ENCODE measurements around the gene SPTBN1.
"Not testable (repeated sequence)": the region's sequence is repeated elsewhere in the genome, so short reads cannot be mapped to it uniquely, and the experiment has no call there.

DNA sequence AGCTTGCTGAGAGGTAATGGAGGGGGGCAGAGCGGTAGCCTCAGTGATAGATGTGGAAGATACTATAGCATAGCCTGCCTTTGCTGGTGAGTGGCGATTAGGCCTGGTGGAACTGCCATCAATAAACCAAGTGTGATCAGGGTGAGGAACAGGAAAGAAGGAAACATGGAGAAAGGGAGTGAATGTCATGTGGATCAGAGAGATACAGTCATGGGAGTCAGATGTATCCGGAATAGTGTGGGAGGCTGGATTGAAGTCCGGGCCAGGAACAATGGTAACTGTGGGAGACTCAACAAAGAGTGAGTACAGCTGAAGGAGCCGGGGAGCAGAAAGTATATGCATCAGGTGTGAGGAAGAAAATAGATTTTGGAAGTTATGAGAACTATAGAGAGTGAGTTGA lies 52.9 kb downstream of the SPTBN1 start:
- TF ChIP-seq, protein P1, sequence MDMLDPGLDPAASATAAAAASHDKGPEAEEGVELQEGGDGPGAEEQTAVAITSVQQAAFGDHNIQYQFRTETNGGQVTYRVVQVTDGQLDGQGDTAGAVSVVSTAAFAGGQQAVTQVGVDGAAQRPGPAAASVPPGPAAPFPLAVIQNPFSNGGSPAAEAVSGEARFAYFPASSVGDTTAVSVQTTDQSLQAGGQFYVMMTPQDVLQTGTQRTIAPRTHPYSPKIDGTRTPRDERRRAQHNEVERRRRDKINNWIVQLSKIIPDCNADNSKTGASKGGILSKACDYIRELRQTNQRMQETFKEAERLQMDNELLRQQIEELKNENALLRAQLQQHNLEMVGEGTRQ (CRISPR knock-in tag; IDR thresholded peaks at IDR 0.05), result not testable (repeated sequence)
- TF ChIP-seq NR3C1 (CRISPR knock-in tag; conservative IDR thresholded peaks at IDR 0.05; ENCODE audit: low read depth); TEAD4 (CRISPR knock-in tag; IDR thresholded peaks at IDR 0.05); E2F5 (CRISPR knock-in tag; IDR thresholded peaks at IDR 0.05); FOXJ3 (CRISPR knock-in tag; IDR thresholded peaks at IDR 0.05; ENCODE audit: borderline replicate concordance); KAT7 (CRISPR knock-in tag; IDR thresholded peaks at IDR 0.05; ENCODE audit: borderline replicate concordance); ATF3 (CRISPR knock-in tag; conservative IDR thresholded peaks at IDR 0.05); ELF4 (CRISPR knock-in tag; IDR thresholded peaks at IDR 0.05; ENCODE audit: low read depth): not testable (repeated sequence)
- TF ChIP-seq, protein P2, sequence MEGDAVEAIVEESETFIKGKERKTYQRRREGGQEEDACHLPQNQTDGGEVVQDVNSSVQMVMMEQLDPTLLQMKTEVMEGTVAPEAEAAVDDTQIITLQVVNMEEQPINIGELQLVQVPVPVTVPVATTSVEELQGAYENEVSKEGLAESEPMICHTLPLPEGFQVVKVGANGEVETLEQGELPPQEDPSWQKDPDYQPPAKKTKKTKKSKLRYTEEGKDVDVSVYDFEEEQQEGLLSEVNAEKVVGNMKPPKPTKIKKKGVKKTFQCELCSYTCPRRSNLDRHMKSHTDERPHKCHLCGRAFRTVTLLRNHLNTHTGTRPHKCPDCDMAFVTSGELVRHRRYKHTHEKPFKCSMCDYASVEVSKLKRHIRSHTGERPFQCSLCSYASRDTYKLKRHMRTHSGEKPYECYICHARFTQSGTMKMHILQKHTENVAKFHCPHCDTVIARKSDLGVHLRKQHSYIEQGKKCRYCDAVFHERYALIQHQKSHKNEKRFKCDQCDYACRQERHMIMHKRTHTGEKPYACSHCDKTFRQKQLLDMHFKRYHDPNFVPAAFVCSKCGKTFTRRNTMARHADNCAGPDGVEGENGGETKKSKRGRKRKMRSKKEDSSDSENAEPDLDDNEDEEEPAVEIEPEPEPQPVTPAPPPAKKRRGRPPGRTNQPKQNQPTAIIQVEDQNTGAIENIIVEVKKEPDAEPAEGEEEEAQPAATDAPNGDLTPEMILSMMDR (IDR thresholded peaks at IDR 0.05), result not testable (repeated sequence)
- TF ChIP-seq, protein P3, sequence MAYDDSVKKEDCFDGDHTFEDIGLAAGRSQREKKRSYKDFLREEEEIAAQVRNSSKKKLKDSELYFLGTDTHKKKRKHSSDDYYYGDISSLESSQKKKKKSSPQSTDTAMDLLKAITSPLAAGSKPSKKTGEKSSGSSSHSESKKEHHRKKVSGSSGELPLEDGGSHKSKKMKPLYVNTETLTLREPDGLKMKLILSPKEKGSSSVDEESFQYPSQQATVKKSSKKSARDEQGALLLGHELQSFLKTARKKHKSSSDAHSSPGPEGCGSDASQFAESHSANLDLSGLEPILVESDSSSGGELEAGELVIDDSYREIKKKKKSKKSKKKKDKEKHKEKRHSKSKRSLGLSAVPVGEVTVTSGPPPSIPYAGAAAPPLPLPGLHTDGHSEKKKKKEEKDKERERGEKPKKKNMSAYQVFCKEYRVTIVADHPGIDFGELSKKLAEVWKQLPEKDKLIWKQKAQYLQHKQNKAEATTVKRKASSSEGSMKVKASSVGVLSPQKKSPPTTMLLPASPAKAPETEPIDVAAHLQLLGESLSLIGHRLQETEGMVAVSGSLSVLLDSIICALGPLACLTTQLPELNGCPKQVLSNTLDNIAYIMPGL (CRISPR knock-in tag; IDR thresholded peaks at IDR 0.05), result not testable (repeated sequence)
- TF ChIP-seq, protein P4, sequence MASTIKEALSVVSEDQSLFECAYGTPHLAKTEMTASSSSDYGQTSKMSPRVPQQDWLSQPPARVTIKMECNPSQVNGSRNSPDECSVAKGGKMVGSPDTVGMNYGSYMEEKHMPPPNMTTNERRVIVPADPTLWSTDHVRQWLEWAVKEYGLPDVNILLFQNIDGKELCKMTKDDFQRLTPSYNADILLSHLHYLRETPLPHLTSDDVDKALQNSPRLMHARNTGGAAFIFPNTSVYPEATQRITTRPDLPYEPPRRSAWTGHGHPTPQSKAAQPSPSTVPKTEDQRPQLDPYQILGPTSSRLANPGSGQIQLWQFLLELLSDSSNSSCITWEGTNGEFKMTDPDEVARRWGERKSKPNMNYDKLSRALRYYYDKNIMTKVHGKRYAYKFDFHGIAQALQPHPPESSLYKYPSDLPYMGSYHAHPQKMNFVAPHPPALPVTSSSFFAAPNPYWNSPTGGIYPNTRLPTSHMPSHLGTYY (CRISPR knock-in tag; IDR thresholded peaks at IDR 0.05), result not testable (repeated sequence)

All from WTC11 (cell line).